Stimulated activated CD4-positive, alpha-beta T cell treated with anti-CD3 and anti-CD28 coated beads, Interleukin-12 subunit alpha, Interleukin-12 subunit beta, amount 100 ng/mL, for 48 hours (primary cell): Measurements from ENCODE around the gene PMF1.

ENCODE experiments used
- DNase-seq, 3 donors: peaks; one replicate each; pipeline ENCODE4 v3.0.0-alpha.2; 2020; ENCODE audit warnings: low read depth in 2 of 3, low spot score in 1 of 3

The PMF1 gene

GRCh38 chr1:156262461-156263287 lies 49.9 kb downstream of the PMF1 start:
- no peak for DNase-seq

- no peak for DNase-seq
These were observed 50.5 kb downstream of the PMF1 start for GRCh38 chr1:156263288-156263655.

DNA sequence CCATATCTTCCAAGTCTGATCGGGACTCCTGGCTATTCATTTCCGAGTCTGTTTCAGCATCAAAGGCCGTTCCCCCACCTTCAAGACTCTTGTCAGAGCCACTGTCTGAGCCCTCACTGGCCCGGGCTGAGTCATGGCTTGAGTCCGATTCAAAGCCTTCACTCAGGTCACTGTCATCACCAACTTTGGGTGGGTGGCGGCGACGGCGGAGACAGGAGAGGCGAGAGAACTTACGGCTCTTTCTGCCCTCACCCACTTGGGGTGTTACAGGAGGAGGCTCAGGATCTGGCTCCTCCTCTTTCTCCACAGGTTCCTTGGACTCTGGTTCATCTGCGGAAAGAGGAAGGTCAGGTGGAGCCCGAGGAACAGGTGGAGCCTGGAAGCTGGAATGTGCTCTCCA lies 53.2 kb downstream of the PMF1 start:
- DNase-seq: no peak

DNA sequence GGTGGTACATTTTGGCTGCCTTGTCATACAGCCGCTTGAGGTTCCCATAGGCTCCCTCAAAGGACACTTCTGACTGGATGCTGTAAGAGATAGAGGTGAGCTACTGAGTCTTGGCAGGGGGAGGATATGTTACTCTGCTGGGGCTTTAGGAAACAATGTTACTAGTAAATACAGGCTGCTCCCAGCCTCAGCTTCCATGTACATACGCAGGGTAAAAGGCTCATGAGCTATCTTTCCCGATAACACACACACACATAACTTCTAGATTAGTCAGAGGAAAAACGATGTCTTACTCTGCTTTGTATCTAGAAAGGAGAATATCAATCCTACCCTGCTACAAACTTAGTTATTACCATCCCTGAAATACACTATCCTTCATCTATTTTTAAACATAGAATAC lies 55.5 kb downstream of the PMF1 start:
- DNase-seq: no peak

- DNase-seq: no peak
These were observed 57.5 kb downstream of the PMF1 start for GRCh38 chr1:156270314-156270713.

DNA sequence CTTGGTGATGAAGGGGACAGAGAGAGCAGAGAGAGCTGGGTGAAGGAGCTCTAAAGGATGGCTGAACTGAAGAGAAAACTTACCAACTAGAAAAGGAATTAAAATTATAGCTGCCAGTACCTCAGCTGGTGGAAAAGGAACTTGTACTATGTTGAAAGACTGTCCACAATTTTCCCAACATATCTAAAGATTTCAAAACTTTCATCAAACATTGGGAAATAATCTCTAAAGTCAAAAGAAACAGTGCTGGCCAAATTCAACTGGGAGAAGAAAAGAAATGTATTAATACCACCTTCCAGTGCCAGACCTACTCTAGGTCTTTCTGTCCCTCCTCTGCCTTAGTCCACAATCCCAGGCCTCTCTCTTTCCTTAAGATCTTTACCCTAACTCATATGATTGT lies 63.7 kb downstream of the PMF1 start:
- DNase-seq: no peak

GRCh38 chr1:156276966-156277381 lies 64.2 kb downstream of the PMF1 start:
- DNase-seq: no peak

DNA sequence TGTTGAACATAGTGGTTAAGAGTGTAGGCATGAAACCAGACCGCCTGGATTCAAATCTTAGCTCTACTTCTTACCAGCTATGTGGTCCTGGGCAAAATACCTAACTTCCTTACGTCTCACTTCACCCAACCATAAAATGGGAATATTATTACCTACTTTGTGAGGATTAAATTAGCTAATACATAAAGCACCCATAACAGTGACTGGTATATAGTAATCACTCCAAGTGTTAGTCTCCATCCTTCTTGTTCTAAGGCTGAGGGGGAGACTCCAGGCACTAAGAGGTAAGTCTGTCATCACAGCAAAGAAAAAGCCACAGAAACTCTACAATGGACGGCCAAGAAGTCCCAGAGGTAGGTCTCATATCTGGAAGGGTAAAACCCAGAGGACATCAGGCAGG lies 67.0 kb downstream of the PMF1 start:
- no peak for DNase-seq

DNA sequence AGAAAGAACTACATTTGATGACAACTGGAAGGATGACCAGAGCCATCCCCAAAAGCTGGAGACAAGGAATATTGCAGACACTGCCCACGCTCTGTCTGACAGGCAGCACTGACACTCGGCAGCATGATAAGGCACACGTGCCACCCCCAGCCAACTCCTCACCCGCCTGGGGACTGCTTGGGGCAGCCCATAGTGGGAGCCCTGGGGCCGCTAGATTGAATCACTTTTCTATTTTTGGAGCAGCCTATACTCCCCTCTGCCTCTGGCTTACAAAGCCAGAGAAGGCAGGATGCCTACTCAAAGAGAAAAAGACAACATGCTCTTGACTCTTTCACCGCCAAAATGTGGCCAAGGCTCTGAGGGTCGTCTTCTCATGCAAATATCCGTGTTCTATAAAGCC lies 68.5 kb downstream of the PMF1 start:
- DNase-seq: peak; percentile 37 to 47 (median 46)

GRCh38 chr1:156281693-156282478 lies 69.1 kb downstream of the PMF1 start:
- DNase-seq: peak; percentile 16 to 36 (median 21)

DNA sequence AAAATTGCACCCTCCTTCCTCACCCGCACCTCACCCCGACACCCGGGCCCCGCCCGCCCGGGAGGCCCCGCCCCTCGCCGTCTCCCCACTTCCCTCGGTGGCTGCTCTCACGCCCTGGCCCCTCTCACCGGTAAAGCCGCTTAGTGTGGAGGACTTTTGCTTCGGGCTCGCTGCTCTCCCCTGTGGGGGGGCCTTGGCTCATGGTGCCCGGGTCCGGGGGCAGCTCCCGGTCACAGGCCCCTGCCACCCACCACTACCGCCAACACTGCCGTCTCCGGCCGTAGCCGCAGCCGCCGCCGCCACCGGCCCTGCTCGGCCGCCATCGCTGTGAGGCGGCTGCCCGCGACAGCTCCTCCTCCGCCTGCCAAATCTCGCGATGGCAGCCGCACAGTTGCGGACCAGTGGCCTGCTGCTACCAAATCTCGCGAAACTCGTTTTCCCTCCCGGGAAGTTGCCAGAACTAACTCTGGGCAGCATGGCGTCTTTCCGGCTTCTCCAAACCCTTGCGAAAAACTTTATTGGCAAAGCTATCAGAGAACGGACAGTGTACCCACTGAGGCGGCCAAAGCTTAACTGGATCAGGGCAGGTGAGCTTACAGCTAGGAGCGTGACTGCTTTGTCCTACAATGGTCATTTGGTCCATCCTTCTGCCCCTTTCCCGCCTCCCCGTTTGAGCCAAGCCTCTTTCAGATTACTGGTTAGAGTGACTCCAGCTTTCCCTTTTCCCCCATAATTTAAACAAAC lies 69.8 kb downstream of the PMF1 start, which contains the start of gene SMG5:
TSS of gene SMG5 (minus strand) at position 347 of the 744 bp plus-strand sequence. CDS start at position 202, 145 bp downstream.
- DNase-seq: peak; percentile 90 to 95 (median 94)

DNA sequence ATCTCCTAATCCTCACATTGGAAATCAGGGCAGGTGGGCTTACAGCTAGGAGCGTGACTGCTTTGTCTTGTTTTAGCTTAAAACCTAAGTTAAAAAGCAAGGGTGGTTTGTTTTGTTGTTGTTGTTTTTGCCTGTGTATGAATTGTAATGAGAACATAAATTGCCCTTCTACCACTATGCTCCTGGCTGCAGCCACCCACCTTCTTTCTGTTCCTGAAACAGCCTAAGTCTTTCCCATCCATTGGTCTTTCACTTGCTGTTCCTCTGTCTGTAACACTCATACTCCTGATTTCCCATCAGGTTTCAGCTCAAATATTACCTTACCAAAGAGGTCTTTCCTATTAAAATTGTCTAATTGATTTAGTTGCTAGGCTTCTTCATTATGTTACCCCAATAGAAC lies 70.7 kb downstream of the PMF1 start:
- no peak for DNase-seq

GRCh38 chr1:156284112-156284511 lies 71.3 kb downstream of the PMF1 start, which contains the start of gene TMEM79:
Gene TMEM79, plus strand, starts transcription at chr1:156284325. Its CDS starts 902 bp downstream, at chr1:156285227.
- no peak for DNase-seq

- no peak for DNase-seq
These were observed 72.0 kb downstream of the PMF1 start for GRCh38 chr1:156284757-156285156.

GRCh38 chr1:156285437-156285836 lies 72.6 kb downstream of the PMF1 start:
- no peak for DNase-seq

DNA sequence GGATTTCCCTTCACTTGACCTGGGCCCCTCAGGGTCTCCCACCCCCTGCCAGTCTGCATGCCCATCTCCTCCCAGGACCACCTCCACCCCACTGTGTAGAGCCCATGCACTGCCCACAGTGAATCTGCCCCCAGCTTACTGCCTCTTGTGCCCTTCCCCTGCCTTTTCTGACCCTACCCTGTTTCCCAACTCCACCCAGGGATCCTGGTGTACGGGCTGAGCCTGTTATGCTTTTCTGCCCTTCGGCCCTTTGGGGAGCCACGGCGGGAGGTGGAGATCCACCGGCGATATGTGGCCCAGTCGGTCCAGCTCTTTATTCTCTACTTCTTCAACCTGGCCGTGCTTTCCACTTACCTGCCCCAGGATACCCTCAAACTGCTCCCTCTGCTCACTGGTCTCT lies 73.3 kb downstream of the PMF1 start:
- no peak for DNase-seq
